K562 (cell line): ENCODE data around the gene CFAP251. TPM values are rescaled to one million over a fixed set of nuclear protein-coding genes. Genes with fewer than 3 reads are reported as not detected.

Experiments used
- ATAC-seq: fragments of 200-7000 bp; cut with Tn5 transposase; 3 replicates; pipeline ENCODE4 v1.9.1; 2020; ENCODE audit warnings: moderate library complexity
- BruUV-seq: library from RNA; stranded (reverse); fragments of 400-500 nt; replicated peaks from 2 replicates; lab custom pipeline; 2021; lab: Mats Ljungman, UMichigan
- CTCF ChIA-PET: fragments of 300-600 bp; formaldehyde crosslinking; extraction: SDS; loops from one replicate; lab custom pipeline; 2021; ENCODE audit warnings: low intra/inter-chr PET ratio; lab: Yijun Ruan, JAX
- POLR2A ChIA-PET: fragments of 300-600, 350-650 bp; sonication (Branson Sonifier 250); formaldehyde crosslinking; extraction: SDS; loops from one replicate; lab custom pipeline; 2021; ENCODE audit warnings: antibody characterized with exemption, inconsistent platforms; lab: Yijun Ruan, JAX
- DNase-seq, 4 experiments: peaks; one replicate each; pipeline versions ENCODE4 v3.0.0 to v3.0.0-alpha.2; 2011 to 2018; ENCODE audit warnings: low spot score in 3 of 4, mixed read lengths in 3 of 4; ENCODE audit errors: extremely low read depth in 1 of 4
- FAIRE-seq: peaks from 2 replicates; lab custom pipeline; 2011; peaks lifted over from hg19 to GRCh38; lab: Jason Lieb, UNC
- H2AFZ ChIP-seq: 2 replicates; pipeline ENCODE4 v1.6.0; 2011; ENCODE audit warnings: low read depth, low read length, control low read depth, inconsistent platforms
- H3K27ac ChIP-seq: fragments of 200-600 bp; 3 replicates; pipeline ENCODE4 v1.8.0; 2011; ENCODE audit warnings: low read depth, mild to moderate bottlenecking, control low read depth, inconsistent platforms, low read length, moderate library complexity, mixed read lengths; ENCODE audit errors: extremely low read depth
- H3K27me3 ChIP-seq, 2 experiments: fragments of 300-600 bp in 1 of 2; 2 replicates in 1 of 2; 3 replicates in 1 of 2; pipeline versions ENCODE4 v1.6.0 to v1.8.0; 2011; ENCODE audit warnings: inconsistent platforms in 2 of 2, low read length in 2 of 2, mild to moderate bottlenecking in 1 of 2, mixed read lengths in 1 of 2, moderate library complexity in 1 of 2; ENCODE audit not compliant: control insufficient read depth in 2 of 2, insufficient read depth in 2 of 2
- H3K36me3 ChIP-seq: fragments of 300-600 bp; 3 replicates; pipeline ENCODE4 v1.8.0; 2011; ENCODE audit warnings: mild to moderate bottlenecking, low read length, inconsistent platforms; ENCODE audit not compliant: control insufficient read depth, insufficient read depth
- H3K4me1 ChIP-seq, 2 experiments: fragments of 200-600 bp in 1 of 2; replicated peaks in 1 of 2; 2 replicates in 1 of 2; 3 replicates in 1 of 2; pipeline versions ENCODE4 v1.5.1 to v1.8.0; 2011; ENCODE audit warnings: inconsistent platforms in 2 of 2, low read length in 2 of 2, mild to moderate bottlenecking in 1 of 2, mixed read lengths in 1 of 2, moderate library complexity in 1 of 2; ENCODE audit not compliant: control insufficient read depth in 2 of 2, insufficient read depth in 2 of 2
- H3K4me2 ChIP-seq: 2 replicates; pipeline ENCODE4 v1.6.1; 2011; ENCODE audit warnings: low read length, control low read depth, inconsistent platforms, mixed read lengths; ENCODE audit not compliant: insufficient read depth
- H3K4me3 ChIP-seq: fragments of 200-600 bp; sonication (generic), shearing (Covaris generic); 2 replicates; pipeline ENCODE4 v1.5.1; 2016; ENCODE audit warnings: control low read depth, inconsistent platforms
- H3K79me2 ChIP-seq: fragments of 200-600 bp; 3 replicates; pipeline ENCODE4 v1.8.0; 2011; ENCODE audit warnings: low read length, inconsistent platforms; ENCODE audit not compliant: control insufficient read depth, insufficient read depth
- H3K9ac ChIP-seq, 2 experiments: 2 replicates each; pipeline versions ENCODE4 v1.6.0 to v1.6.1; 2011; ENCODE audit warnings: low read depth in 2 of 2, low read length in 2 of 2, control low read depth in 1 of 2, inconsistent platforms in 1 of 2, mild to moderate bottlenecking in 1 of 2, mixed read lengths in 1 of 2; ENCODE audit not compliant: insufficient read depth in 1 of 2
- H3K9me1 ChIP-seq: one replicate; pipeline ENCODE4 v1.6.0; 2011; ENCODE audit warnings: inconsistent platforms, mild to moderate bottlenecking, low read length, moderate library complexity; ENCODE audit not compliant: control insufficient read depth, insufficient read depth
- H3K9me3 ChIP-seq: replicated peaks from 2 replicates; pipeline ENCODE4 v1.5.1; 2011; ENCODE audit warnings: low read depth, low read length, inconsistent platforms; ENCODE audit not compliant: control insufficient read depth, insufficient read depth
- H4K20me1 ChIP-seq: replicated peaks from 2 replicates; pipeline ENCODE4 v1.6.1; 2011; ENCODE audit warnings: low read length, inconsistent platforms, mixed read lengths; ENCODE audit not compliant: control insufficient read depth, insufficient read depth
- CBFA2T3 ChIP-seq: fragments of 450-650 bp; IDR thresholded peaks from 2 replicates; pipeline ENCODE4 v1.6.1; 2017
- ELF2 ChIP-seq: fragments of 250-450 bp; sonication (Bioruptor Pico); IDR thresholded peaks from 2 replicates; pipeline ENCODE4 v1.5.0; 2021; ENCODE audit warnings: mild to moderate bottlenecking
- FOXK2 ChIP-seq, 2 experiments: fragments of 450-650 bp; IDR thresholded peaks in 1 of 2; conservative IDR thresholded peaks in 1 of 2; 2 replicates each; pipeline ENCODE4 v1.6.1; 2016; ENCODE audit warnings: low read depth in 2 of 2, mild to moderate bottlenecking in 1 of 2
- HNRNPL ChIP-seq: fragments of 200-400 bp; formaldehyde crosslinking; IDR thresholded peaks from 2 replicates; pipeline ENCODE4 v1.6.1; 2017; ENCODE audit warnings: low read depth, mild to moderate bottlenecking, low read length
- MTA2 ChIP-seq: fragments of 450-650 bp; IDR thresholded peaks from 2 replicates; pipeline ENCODE4 v1.6.1; 2016; ENCODE audit warnings: low read depth
- NCOR1 ChIP-seq: fragments of 450-650 bp; IDR thresholded peaks from 2 replicates; pipeline ENCODE4 v1.6.1; 2016; ENCODE audit warnings: mild to moderate bottlenecking, moderate library complexity
- POLR2AphosphoS5 ChIP-seq: IDR thresholded peaks from 2 replicates; pipeline ENCODE4 v1.6.1; 2011; ENCODE audit warnings: mild to moderate bottlenecking, low read depth, low read length, moderate library complexity; ENCODE audit not compliant: control insufficient read depth, insufficient read depth
- POLR2G ChIP-seq: fragments of 200-400 bp; formaldehyde crosslinking; IDR thresholded peaks from 2 replicates; pipeline ENCODE4 v1.6.1; 2017; ENCODE audit warnings: low read depth, mild to moderate bottlenecking, antibody characterized with exemption, low read length, moderate library complexity
- RBM22 ChIP-seq: fragments of 200-400 bp; formaldehyde crosslinking; IDR thresholded peaks from 2 replicates; pipeline ENCODE4 v1.6.1; 2018; ENCODE audit warnings: low read length, low read depth; ENCODE audit not compliant: poor library complexity, severe bottlenecking
- RBM39 ChIP-seq: fragments of 200-400 bp; formaldehyde crosslinking; optimal IDR thresholded peaks from 2 replicates; pipeline ENCODE3; 2018; ENCODE audit warnings: low read depth, low read length
- SP1 ChIP-seq: sonication (generic); formaldehyde crosslinking; IDR thresholded peaks from 2 replicates; pipeline ENCODE4 v1.8.1; 2022; ENCODE audit warnings: mild to moderate bottlenecking, missing genetic modification reagents
- STAG1 ChIP-seq: sonication (generic); formaldehyde crosslinking; IDR thresholded peaks from 2 replicates; pipeline ENCODE4 v1.5.0; 2020; ENCODE audit warnings: missing genetic modification reagents, borderline replicate concordance
- ZNF121 ChIP-seq: sonication (generic); formaldehyde crosslinking; conservative IDR thresholded peaks from 2 replicates; pipeline ENCODE4 v1.8.0; 2022; ENCODE audit warnings: missing genetic modification reagents
- ZNF146 ChIP-seq: IDR thresholded peaks from one replicate; pipeline ENCODE4 v1.6.1; 2018; ENCODE audit warnings: missing compliant biosample characterization; ENCODE audit not compliant: unreplicated experiment
- ZNF224 ChIP-seq: sonication (generic); formaldehyde crosslinking; IDR thresholded peaks from 2 replicates; pipeline ENCODE4 v1.8.0; 2022; ENCODE audit warnings: mild to moderate bottlenecking, missing genetic modification reagents
- ZNF324 ChIP-seq: fragments of 250-450 bp; sonication (Bioruptor Pico); IDR thresholded peaks from 2 replicates; pipeline ENCODE4 v1.4.0; 2020; ENCODE audit warnings: mild to moderate bottlenecking
- WGBS: fragments of 100-300 bp; shearing (Covaris generic); methylation state at CpG from one replicate; pipeline ENCODE4 v1.1.6; 2016; ENCODE audit warnings: low coverage, mixed read lengths; ENCODE audit not compliant: insufficient coverage; ENCODE audit errors: missing lambda C conversion rate; 5-methylcytosine and 5-hydroxymethylcytosine counted together
- in situ Hi-C: fragments of 300-500 bp; cut with MboI; formaldehyde crosslinking; loops from 4 replicates; pipeline ENCODE4 v1.15.0; 2018; ENCODE audit warnings: inconsistent platforms, mixed read lengths
- intact Hi-C: fragments of 100-400 bp; cut with micrococcal nuclease; formaldehyde crosslinking; loops from 2 replicates; pipeline ENCODE4 v1.14.2; 2022
- polyA plus RNA-seq, 8 experiments: library from polyadenylated mRNA; depleted of rRNA in 4 of 8; stranded (reverse) in 5 of 8; unstranded in 3 of 8; fragments of >200 nt; fragmentation: Nextera tagmentation in 2 of 8; fragmentation: Illumina TruSeq in 1 of 8; extraction: Ambion mirVana in 2 of 8; extraction: Trizol in 1 of 8; gene quantifications; 2 replicates each; pipeline versions ENCODE4 v1.2.1 to v1.2.3, GENCODE V29; 2011 to 2014; ENCODE audit warnings: inconsistent platforms in 1 of 8, missing spikeins in 1 of 8
- total RNA-seq, 7 experiments: library from RNA; depleted of rRNA in 6 of 7; stranded (reverse); fragments of >200 nt in 6 of 7; fragmentation: Illumina TruSeq in 2 of 7; extraction: Trizol in 2 of 7; gene quantifications; 2 replicates each; pipeline versions ENCODE4 v1.2.1 to v1.2.3, GENCODE V29; 2011 to 2021; ENCODE audit warnings: low replicate concordance in 1 of 7
- TF ChIP-seq, protein P1 (sequence below): IDR thresholded peaks from 2 replicates; pipeline ENCODE4 v1.6.1; 2011; ENCODE audit not compliant: insufficient read length; ENCODE audit errors: extremely low read depth
- TF ChIP-seq, protein P2 (sequence below): sonication (generic); formaldehyde crosslinking; IDR thresholded peaks from 2 replicates; pipeline ENCODE4 v1.8.1; 2023; ENCODE audit warnings: mild to moderate bottlenecking, missing genetic modification reagents

Gene CFAP251
- total and polyA plus RNA-seq, 9 of the 15 experiments (the other 6 are each of a cell fraction or from before 2014, with no cell fraction given) = 16.6 to 31.0 (median 19.1) TPM

DNA sequence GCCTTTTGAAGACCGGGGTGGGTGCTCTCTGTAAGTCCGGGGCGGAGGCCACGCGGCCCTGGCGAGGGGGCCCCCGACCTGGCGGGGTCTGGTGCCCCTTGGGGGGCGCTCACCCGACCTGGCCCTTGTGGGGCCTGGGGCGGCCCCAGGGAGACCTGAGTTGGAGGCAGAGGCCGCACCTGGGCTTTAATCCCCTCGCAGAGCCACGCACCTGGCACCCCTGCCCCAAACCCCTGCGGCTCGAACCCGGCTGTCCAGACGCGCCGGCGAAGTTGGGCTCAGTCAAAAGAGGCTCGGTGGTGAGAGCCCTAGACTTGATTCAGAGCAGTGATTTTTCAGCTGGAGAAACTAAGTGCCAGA, 267 bp downstream of the CFAP251 start:
- Histone ChIP-seq H3K27ac (no peak overlapping the region), H3K4me2 (no peak overlapping the region)
- in situ Hi-C loops = no loop called here
- TF ChIP-seq ZNF324 = no peak
- TF ChIP-seq, protein P1, sequence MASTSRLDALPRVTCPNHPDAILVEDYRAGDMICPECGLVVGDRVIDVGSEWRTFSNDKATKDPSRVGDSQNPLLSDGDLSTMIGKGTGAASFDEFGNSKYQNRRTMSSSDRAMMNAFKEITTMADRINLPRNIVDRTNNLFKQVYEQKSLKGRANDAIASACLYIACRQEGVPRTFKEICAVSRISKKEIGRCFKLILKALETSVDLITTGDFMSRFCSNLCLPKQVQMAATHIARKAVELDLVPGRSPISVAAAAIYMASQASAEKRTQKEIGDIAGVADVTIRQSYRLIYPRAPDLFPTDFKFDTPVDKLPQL = no peak
- no peak for TF ChIP-seq SP1 (CRISPR knock-in tag)
- TF ChIP-seq, protein P2, sequence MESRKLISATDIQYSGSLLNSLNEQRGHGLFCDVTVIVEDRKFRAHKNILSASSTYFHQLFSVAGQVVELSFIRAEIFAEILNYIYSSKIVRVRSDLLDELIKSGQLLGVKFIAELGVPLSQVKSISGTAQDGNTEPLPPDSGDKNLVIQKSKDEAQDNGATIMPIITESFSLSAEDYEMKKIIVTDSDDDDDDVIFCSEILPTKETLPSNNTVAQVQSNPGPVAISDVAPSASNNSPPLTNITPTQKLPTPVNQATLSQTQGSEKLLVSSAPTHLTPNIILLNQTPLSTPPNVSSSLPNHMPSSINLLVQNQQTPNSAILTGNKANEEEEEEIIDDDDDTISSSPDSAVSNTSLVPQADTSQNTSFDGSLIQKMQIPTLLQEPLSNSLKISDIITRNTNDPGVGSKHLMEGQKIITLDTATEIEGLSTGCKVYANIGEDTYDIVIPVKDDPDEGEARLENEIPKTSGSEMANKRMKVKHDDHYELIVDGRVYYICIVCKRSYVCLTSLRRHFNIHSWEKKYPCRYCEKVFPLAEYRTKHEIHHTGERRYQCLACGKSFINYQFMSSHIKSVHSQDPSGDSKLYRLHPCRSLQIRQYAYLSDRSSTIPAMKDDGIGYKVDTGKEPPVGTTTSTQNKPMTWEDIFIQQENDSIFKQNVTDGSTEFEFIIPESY (CRISPR knock-in tag) = peak; percentile 7; the same call in 1 of the 2 replicates
- TF ChIP-seq HNRNPL = no peak
- TF ChIP-seq STAG1 (CRISPR knock-in tag) = no peak
- peak; percentile 44; the same call in 1 of the 2 replicates for TF ChIP-seq POLR2G
- TF ChIP-seq NCOR1 = no peak
- TF ChIP-seq ZNF224 (CRISPR knock-in tag) = no peak
- peak; percentile 54 for TF ChIP-seq RBM22
- no peak for TF ChIP-seq POLR2AphosphoS5
- TF ChIP-seq ELF2 (CRISPR knock-in tag) = no peak
- TF ChIP-seq ZNF121 (CRISPR knock-in tag) = no peak
- TF ChIP-seq MTA2 = no peak
- TF ChIP-seq FOXK2 (conservative IDR thresholded peaks at IDR 0.05 in 1 of 2, IDR thresholded peaks at IDR 0.05 in 1 of 2; ENCODE audit: low read depth in 2 of 2) = no peak
- TF ChIP-seq RBM39 = no peak
- TF ChIP-seq CBFA2T3 = no peak
- TF ChIP-seq ZNF146 (CRISPR knock-in tag) = no peak

More for the DNA sequence above, 267 bp downstream of the CFAP251 start:
- Histone ChIP-seq H3K4me3 (no peak overlapping the region), H3K9me3 (no peaks in the 10 kb centered on the region), H4K20me1 (no peaks in the 10 kb centered on the region), H3K36me3 (peaks cover 53% of the 10 kb centered on the region; the same call in 2 of the 3 replicates), H3K9me1 (no peaks in the 10 kb centered on the region), H3K9ac (no peak overlapping the region), H3K79me2 (no peaks in the 10 kb centered on the region), H3K4me1 (no peaks in the 10 kb centered on the region), H3K27me3 (no peaks in the 10 kb centered on the region), H2AFZ (no peak overlapping the region)
- WGBS = 98% methylated on average over 5 of the region's 22 CpGs
- intact Hi-C loops = no loop called here
- CTCF ChIA-PET = no interaction called here
- DNase-seq (no peak), ATAC-seq (no peak), FAIRE-seq (no peak)
- POLR2A ChIA-PET = interaction anchor here (1.2 to 1.4 kb wide), 2 partner anchors 15 to 25 kb away, joined by 4 to 5 read pairs; no protein-coding TSS in a partner anchor
- BruUV-seq = no TSS peak
